HG03064 (cell line): ENCODE measurements around the gene TNFRSF1B.

Experiments
- ATAC-seq: cut with Tn5 transposase; IDR thresholded peaks from one replicate; pipeline ENCODE4 v1.9.1; 2021; ENCODE audit warnings: low read depth; ENCODE audit not compliant: unreplicated experiment

TNFRSF1B gene

DNA sequence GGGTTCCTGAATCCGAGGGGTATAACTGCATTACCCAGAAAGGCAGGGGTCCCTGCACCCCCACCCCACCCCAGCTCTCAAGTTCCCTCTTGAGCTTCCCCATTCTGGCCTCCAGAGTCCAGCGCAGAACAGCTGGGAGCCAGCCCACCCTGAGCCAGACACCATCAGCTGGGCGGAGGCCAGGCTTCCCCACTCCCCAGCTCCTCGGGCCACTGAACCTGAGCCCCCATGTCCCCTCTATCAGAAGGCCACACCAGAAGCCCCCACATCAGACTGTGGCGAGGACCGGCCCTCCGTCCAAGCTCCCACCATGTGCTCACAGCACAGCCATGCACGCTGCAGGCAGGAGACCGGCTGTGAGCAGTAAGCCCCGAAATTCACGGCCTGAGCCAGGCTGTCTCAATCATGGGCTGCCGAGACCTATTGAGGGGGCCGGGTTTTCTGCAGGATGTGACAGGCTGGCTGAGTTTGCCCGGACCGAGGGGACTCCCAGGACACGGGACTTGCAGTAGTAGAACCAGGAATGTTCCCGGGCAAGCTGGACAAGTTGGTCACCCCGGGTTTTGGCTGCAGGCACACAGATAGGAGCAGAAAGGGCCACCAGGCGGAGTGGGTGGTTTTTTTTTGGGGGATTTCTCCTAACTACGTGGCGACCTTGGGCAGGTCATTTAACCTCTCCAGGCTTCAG is 25.5 kb upstream of the TNFRSF1B start:
- ATAC-seq, result no peak

DNA sequence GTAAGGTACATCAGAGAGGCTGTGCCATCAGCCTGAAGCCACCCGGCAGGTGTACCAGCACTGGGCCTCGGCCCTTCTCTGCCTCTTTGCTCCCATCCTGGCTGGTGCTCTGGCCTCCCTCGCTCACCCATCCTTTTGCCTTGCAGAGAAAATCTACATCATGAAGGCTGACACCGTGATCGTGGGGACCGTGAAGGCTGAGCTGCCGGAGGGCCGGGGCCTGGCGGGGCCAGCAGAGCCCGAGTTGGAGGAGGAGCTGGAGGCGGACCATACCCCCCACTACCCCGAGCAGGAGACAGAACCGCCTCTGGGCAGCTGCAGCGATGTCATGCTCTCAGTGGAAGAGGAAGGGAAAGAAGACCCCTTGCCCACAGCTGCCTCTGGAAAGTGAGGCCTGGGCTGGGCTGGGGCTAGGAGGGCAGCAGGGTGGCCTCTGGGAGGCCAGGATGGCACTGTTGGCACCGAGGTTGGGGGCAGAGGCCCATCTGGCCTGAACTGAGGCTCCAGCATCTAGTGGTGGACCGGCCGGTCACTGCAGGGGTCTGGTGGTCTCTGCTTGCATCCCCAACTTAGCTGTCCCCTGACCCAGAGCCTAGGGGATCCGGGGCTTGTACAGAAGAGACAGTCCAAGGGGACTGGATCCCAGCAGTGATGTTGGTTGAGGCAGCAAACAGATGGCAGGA is 24.5 kb upstream of the TNFRSF1B start:
- ATAC-seq, result no peak

DNA sequence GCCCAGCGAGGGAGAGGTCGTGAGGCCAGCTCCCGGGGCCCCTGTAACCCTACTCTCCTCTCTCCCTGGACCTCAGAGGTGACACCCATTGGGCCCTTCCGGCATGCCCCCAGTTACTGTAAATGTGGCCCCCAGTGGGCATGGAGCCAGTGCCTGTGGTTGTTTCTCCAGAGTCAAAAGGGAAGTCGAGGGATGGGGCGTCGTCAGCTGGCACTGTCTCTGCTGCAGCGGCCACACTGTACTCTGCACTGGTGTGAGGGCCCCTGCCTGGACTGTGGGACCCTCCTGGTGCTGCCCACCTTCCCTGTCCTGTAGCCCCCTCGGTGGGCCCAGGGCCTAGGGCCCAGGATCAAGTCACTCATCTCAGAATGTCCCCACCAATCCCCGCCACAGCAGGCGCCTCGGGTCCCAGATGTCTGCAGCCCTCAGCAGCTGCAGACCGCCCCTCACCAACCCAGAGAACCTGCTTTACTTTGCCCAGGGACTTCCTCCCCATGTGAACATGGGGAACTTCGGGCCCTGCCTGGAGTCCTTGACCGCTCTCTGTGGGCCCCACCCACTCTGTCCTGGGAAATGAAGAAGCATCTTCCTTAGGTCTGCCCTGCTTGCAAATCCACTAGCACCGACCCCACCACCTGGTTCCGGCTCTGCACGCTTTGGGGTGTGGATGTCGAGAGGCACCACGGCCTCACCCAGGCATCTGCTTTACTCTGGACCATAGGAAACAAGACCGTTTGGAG is 23.7 kb upstream of the TNFRSF1B start:
- ATAC-seq, result no peak

DNA sequence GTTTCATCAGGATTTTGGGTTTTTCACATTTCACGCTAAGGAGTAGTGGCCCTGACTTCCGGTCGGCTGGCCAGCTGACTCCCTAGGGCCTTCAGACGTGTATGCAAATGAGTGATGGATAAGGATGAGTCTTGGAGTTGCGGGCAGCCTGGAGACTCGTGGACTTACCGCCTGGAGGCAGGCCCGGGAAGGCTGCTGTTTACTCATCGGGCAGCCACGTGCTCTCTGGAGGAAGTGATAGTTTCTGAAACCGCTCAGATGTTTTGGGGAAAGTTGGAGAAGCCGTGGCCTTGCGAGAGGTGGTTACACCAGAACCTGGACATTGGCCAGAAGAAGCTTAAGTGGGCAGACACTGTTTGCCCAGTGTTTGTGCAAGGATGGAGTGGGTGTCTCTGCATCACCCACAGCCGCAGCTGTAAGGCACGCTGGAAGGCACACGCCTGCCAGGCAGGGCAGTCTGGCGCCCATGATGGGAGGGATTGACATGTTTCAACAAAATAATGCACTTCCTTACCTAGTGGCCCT is 23.1 kb upstream of the TNFRSF1B start:
- no peak for ATAC-seq

DNA sequence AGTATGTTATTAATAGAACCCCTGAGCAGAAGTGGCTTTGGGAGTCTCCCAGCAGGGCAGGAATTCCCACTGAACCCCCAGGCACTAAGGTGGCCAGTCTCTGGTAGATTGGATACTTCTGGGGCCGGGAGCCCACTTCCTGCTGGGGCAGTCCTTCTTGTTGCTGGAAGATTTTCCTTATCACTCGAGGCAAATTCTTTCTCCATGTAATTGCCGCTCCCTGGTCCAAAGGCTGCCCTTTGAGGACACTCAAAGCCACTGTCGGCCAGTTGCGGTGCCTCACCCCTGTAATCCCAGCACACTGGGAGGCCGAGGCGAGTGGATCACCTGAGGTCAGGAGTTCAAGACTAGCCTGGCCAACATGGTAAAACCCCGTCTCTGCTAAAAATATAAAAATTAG is 22.6 kb upstream of the TNFRSF1B start:
- no peak for ATAC-seq

DNA sequence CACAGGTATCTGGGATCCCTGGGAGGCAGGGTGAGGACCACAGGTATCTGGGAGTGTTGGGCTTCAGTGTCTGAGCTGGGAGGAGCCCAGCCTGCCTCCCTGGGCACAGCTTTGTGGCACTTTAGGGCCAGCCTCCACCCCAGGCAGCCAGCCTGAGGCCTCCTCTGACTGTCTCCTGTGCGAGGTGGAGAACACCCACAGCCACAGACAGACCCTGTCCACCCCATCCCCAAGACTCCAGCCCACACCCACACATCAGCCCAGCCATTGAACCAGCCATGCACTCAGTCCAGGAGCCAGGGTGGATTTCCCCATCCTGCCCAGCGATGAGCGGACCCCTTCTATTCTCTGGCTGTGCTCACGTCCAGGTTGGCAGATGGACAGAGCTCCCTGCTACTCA is 21.8 kb upstream of the TNFRSF1B start:
- no peak for ATAC-seq

DNA sequence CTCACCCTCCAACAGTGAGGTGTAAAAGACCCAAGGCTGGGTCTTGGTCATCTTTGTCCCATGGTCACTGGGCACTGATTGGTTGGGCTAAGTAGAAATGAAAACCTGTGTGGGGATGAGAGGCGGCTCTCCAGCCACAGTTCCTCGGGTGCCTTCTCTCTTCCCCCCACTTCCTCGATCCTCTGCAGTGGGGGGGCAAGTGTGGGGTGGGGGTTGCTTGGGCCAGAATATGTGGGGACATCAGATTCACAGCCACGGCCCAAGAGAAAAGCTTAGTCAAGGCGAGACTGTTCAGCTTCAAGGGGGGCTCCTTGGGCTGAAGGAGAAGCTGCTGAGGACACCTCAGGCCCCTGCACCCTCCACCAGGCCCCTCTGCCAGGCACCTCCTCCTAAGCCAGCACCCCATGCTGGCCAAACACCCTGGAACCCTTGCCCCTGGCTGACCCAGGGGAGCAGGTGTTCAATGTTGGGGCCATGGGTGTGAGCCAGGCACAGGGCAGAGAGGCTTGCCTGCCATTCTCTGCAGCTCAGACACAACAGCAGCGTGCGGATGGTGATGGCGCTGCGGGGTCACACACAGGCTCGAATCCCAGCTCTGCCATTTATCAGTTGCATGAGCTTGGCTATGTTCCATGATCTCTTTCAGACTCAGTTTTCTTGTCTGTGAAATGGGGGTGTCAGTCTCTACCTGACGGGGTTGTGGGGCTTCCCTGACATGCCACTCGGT is 21.0 kb upstream of the TNFRSF1B start:
- no peak for ATAC-seq

DNA sequence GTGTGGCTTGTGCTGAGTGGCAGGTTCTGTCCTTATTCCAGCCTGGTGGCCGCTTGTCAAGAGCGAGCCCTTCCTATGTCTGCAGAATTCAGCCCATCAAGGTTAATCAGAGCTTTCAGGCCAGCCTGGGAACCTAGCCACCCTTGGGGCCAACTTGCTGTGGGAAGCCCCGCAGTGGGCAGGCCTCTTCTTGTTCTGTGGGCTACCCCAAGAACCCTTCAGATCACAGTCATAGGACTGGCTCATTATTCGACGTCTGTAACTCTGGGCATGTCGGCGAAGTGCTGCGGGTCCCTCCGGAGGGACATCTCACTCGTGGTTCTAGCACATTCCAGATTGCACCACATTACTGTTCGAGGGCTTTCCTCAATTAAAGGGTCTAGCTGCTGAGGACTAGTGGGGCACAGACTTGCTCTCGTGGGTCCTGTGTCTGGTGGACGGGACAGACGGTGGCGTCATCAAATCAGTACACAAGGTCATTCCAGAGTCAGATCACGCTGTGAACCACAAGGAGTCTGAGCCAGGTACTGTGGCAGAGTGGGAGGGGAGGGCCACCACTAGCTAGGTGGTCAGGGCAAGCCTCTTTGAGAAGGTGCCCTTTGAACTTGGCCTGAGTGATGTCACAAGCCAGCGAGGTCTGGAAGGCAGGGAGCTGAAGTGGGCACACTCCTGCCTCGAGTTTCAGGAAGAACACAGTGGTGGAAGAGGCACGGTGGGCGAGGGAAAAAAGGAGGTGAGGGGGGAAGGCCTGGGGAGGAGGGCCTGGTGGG is 20.3 kb upstream of the TNFRSF1B start:
- no peak for ATAC-seq

DNA sequence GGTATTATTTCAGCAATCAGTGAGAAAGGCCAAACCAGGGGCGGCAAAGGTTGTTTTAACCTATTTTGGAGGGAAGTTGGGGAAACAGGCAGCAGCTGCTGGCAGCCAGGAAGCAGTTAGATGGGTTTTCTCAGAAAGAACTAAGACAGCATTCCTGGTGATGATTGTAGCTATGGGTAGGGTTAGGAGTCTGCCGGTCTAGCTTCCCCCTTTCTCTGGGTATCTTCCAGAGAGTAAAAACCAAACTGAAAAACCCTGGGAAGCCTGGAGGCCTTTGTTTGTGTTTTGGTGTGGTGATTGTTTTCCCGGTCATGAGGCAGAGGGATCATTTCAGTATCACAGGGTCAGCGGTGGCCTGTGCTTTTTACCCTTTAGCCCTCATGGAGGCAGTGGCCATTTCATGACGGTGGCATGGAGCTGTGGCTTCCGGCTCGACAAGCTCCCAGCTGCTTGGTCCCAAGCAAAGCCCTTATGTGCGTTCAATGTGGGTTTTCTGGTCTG is 19.5 kb upstream of the TNFRSF1B start:
- no peak for ATAC-seq

DNA sequence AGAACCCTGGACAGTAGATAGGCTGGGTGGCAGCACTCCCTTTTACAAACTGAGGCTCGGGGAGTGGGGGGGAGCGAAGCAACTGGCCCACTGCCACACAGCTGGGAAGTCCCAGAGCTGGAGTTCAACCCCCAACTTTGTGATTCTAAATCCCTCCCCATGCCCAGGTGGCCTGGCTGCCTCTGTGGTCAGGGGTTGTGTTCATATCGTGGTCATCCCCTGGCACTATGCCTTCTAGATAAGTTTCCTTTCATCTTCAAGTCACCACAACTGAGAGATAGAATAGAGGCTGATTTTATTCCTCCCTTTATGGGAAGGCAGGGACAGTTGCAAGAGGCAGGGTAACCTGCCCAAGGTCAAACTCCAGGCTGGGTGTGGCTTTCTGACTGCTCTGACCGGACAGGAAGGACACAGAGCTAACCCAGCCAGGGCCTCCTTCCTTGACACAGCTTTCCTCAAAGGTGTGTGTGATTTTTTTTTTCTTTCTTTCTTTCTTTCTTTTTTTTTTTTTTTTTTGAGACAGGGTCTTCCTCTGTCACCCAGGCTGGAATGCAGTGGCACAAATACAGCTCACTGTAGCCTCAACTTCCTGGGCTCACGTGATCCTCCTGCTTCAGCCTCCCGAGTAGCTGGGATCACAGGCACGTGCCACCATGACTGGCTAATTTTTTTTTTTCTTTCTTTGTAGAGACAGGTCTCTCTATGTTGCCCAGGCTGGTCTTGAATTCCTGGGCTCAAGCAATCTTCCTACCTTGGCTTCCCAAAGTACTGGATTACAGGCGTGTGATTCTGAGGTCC is 18.4 kb upstream of the TNFRSF1B start:
- no peak for ATAC-seq

DNA sequence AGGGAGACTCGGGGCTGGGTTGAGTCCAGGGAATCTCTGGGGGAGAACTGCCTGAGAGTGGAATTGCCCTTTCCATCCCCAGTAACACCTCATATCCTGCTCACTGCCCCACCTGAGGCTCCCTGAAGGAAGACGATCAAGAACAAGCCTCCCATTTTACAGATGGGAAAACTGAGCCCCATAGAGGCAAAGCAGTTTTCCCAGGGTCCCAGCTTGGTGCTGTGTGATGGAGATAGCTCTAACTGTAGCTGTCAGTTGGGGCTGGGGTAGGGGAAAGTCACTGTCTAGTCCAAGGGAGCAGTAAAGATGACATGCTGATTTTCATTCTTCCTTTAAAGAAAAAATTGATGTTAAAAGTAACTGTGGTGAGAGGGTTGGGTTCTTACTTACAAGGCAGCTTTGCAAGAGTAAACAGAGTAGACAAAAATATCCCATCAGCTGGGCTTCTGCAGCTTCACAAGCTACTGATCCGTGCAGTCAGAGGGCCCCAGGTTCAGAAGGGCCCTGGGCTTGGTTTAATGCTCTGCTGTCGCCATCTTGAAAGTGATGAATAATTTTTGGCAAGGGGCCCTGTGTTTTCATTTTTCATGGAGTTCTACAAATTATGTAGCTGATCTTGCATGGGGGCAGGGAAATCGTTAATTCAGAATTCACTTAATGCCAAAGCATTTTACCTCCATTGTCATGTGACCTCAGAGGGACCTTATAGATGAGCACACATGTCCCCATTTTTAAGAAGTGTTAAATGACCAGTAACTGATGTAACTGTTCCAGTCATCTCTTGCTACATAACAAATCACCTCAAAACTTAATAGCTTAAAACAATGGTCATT is 17.6 kb upstream of the TNFRSF1B start:
- ATAC-seq, result no peak

DNA sequence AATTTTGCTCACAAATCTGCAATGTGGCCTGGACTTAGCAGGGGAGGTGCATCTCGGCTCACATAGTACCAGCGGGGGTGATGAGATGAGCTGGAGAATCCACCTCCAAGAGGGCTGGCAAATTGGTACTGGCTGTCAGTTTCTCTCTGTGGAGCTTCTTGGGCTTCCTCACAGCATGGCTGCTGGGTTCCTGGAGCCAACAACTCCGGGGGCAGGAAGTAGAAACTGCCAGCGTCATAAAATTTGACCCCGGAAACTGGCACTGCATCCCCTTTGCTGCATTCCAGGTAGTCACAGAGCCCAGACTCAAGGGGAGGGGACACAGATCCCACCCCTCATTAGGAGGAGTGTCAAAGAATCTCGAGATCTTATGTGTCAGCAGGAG is 17.0 kb upstream of the TNFRSF1B start:
- ATAC-seq, result no peak

DNA sequence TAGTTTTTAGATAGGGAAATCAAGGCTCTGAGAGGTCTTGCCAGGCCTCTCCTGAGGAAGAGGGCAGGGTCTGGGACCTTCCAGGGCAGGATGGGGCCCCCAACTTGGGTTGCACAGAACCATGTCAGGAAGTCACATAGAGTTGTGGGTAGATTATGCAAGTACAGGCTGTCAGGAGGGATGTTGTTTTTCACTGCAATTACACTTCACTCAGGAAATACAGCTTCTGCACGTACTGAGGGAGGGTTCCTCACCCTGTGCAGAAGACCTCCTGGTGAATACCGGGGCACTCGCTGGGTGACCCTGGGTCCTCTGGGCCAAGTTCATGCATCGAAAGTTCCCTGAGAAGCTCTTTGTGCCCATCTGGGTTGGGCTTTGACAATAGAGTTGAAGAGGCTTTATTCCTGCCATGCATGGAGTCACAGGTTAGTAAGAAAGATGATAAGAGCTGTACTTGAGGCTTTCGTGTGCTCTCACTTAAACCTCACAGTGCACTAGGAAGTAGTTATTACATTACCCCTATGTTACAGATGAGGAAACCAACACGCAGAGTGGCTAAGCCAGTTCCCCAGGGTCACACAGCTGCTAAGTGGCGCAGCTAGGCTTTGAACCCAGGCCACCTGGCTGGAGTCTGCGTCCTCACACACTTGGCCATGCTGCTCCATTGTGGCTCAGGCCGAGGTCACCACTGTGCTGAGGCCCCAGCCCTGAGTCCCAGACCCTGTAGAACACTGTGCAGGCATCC is 16.2 kb upstream of the TNFRSF1B start:
- no peak for ATAC-seq

DNA sequence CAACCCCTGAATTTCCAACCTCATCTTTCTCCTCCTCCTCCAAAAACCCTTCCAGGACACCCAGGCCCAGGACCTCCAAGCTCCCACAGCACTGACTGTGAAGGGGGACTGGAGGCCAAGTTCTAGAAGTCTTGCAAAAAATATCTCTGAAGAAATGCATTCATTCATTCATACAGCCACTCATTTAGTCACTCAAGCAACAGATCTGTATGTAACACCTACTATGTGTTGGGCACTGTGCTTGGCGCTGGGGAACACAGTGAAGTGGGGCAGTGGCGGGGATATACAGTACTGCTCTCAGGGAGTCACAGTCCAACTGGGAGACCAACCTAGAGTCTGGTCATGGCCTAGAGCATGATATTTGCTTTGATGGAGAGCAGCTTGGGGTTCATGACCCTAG is 15.3 kb upstream of the TNFRSF1B start:
- ATAC-seq, result no peak

DNA sequence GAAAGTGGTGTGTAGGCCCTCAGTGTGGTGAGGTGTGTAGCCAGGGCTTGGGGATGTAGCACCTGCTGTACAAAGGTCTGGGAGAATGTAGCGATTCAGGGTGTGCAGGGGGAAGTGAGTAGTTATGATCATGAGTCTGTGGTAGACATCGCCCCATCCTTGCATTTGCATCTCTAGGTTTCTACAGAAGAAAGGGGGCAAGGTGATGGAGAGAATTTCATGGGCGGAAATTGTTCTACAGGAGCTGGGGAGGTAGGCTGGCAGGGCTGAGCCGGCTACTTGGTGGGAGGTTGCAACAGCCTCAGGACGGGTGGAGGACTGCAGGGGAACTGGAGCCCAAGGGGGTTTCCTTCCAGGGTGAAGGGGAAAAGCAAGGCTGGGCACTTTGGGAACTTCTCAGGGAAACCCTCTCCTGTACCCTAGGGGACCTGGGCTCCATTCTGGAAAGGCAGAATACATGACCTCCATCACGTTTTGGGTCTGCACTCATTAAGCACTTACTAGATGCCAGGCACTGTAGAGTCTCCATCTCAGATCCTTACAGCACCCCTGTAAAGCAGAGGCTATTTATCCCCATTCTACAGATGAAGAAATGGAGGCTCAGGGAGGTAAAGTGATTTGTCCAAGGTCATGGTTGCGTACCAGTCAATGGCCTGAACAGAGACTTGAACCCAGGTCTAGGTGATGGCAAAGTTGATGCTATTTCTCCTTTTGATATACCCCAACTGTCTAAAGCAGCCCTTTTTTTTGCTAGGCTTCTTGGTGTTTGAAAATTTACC is 14.5 kb upstream of the TNFRSF1B start:
- ATAC-seq, result peak; percentile 53

DNA sequence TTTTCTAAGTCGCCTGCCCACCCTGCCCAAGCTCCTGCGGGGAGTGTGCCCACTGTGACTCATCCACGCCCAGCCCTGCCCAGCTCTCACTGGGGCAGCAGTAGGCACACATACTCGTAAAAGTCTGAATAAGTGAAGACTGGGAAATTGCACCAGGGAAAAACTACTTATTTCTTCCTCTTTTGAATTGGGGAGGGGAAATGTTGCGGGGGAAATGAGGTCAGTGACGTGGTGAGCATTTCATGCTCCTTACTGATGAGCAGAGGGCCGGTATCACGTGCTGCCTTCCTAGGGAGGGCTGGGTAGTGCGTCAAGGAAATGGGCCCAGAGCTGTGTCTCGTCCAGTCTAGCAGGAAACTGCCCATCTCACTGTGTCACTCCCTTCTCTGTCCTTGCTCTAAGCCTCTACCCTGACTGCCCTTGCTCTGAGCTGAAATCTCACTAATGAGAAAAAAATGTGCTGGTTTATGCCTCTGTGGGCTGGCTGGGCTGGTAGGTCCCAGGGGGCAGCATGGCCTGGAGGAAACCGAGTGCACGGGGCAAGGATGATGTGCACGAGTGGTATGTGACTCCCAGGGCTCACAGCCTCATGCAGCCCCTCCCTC is 13.5 kb upstream of the TNFRSF1B start:
- no peak for ATAC-seq
